NCI-H226 (cell line): ENCODE measurements around the gene BAD.

Experiments used
- DNase-seq: peaks from one replicate; pipeline ENCODE4 v3.0.0-alpha.2; 2015

The BAD gene

DNA sequence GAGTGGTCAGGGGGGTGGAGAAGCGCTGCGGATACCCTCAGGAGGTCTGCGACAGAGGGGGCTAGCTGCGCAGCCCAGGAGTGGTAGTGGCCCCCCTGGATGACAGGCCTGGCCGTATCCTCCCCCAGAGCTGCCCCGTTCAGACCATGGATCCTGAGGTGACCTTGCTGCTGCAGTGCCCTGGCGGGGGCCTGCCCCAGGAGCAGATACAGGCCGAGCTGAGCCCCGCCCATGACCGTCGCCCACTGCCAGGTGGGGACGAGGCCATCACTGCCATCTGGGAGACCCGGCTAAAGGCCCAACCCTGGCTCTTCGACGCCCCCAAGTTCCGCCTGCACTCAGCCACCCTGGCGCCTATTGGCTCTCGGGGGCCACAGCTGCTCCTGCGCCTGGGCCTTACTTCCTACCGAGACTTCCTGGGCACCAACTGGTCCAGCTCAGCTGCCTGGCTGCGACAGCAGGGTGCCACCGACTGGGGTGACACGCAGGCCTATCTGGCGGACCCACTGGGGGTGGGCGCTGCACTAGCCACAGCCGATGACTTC lies 57.9 kb downstream of the BAD start:
- no peak for DNase-seq

- peak; percentile 80 for DNase-seq
Measured at GRCh38 chr11:64225608-64226506, 58.6 kb downstream of the BAD start, which contains the start of the genes NUDT22 and TRPT1. NUDT22 (plus strand) TSS chr11:64226274; CDS start chr11:64226653, 379 bp downstream. TRPT1 (minus strand) TSS chr11:64226186; CDS start chr11:64225860, 326 bp downstream.

GRCh38 chr11:64224891-64225607 lies 59.4 kb downstream of the BAD start:
- no peak for DNase-seq

DNA sequence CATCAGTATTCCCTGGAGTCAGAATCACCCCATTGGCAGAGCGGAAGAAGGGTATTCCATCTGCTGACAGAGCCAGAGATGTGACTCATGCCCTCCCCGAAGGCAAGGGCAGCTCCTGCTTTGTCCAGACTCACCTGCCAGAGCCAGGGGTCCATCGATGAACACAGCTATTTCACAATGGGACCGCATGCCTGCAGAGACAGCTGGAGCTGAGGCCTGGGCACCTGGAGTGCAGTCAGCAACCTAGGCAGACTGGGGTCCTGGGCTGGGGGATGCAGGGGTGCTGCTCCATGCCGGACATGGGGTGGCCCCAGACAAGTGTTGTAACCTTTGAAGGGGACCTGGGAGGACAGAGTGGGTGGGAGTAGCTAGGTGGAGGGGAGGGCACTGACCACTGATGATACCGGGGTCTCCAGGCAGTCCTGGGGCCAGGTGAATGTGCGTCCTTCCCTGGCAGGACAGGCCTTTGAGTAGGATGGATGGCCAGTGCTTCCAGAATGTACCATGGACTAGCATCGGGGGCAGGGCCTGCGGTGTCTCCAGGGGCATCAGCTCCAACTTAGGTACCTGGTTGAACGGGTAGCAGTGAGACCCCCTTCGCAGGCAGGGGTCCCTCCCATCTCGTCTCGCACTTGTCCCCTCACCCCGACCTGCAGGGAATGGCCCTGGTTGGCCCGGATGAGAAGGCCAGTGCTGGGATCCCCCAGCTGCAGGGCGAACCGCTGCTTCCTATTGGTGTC lies 60.1 kb downstream of the BAD start:
- DNase-seq = peak; percentile 44

- DNase-seq = no peak
Measured at GRCh38 chr11:64223001-64223651, 61.3 kb downstream of the BAD start.

GRCh38 chr11:64222651-64223000 lies 61.8 kb downstream of the BAD start:
- no peak for DNase-seq

DNA sequence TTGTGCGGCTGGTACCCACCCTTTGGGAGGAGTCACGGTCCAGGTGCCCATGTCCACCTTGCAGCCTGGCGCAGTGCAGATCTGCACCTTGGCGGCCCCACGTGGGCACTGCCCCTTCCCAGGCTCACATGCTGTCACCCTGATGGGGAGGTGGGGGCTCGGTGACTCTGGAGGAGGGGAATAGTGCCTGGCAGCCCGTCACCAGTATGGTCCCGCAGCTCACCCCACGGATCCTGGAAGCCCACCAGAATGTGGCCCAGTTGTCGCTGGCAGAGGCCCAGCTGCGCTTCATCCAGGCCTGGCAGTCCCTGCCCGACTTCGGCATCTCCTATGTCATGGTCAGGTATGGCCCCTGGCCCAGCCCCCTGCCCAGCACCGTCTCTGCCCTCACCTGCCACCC lies 63.7 kb downstream of the BAD start:
- DNase-seq = no peak

DNA sequence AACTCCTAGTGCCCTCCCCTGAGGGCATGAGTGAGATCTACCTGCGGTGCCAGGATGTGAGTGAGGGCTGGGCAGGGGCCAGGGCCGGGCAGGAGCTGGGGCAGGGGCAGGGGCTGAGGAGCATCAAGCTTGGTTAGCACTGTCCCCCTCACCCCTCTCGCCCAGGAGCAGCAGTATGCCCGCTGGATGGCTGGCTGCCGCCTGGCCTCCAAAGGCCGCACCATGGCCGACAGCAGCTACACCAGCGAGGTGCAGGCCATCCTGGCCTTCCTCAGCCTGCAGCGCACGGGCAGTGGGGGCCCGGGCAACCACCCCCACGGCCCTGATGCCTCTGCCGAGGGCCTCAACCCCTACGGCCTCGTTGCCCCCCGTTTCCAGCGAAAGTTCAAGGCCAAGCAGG lies 64.2 kb downstream of the BAD start:
- DNase-seq = no peak
